ENCODE results near the gene TRMO.
A peak's percentile ranks its signal among the peaks of the same experiment; 100 is the strongest.
"Not testable (repeated sequence)": the region's sequence is repeated elsewhere in the genome, so short reads cannot be mapped to it uniquely, and the experiment has no call there.

Gene TRMO, protein sequence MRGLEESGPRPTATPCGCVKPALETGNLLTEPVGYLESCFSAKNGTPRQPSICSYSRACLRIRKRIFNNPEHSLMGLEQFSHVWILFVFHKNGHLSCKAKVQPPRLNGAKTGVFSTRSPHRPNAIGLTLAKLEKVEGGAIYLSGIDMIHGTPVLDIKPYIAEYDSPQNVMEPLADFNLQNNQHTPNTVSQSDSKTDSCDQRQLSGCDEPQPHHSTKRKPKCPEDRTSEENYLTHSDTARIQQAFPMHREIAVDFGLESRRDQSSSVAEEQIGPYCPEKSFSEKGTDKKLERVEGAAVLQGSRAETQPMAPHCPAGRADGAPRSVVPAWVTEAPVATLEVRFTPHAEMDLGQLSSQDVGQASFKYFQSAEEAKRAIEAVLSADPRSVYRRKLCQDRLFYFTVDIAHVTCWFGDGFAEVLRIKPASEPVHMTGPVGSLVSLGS

DNA sequence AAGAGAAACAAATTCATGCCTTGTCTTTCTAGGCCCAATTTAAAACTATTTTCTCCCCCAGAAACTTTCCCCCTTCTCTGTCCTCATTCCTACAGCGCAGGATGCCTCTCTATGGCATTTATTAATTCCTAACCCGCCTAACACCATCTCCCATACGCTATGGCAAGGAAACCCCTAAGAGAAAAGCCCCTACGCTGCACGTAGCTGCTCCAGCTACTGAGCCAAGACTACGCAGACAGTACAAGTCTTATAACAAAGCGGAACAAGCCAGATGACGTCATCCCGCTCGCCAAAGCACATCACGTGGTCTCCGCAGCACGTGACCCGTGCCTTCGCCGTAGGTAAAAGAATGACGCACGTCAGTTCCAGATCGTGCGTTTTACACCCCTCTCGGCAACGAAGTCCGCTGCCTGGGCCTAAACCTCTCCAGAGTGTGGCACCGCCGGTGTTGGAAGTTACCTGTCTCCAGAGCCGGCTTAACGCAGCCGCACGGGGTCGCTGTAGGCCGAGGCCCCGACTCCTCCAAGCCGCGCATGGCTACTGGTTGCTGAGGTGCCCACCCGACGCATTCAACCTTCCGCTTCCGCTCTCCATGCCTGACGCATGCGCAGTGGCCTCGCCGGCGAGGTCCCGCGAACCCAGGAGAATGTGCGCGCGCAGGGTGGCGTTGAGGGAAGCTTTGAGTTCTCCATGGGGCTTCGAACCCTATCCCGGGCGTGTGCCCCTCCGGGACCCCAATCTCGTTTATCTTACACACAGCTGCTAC is at the start of gene TRMO:
Gene TRMO (minus strand): TSS at position 542 of the 766 bp plus-strand sequence. CDS start 7 bp downstream, at position 535.
- peak; percentile 96 for DNase-seq (ENCODE audit: low read depth, low spot score)

DNA sequence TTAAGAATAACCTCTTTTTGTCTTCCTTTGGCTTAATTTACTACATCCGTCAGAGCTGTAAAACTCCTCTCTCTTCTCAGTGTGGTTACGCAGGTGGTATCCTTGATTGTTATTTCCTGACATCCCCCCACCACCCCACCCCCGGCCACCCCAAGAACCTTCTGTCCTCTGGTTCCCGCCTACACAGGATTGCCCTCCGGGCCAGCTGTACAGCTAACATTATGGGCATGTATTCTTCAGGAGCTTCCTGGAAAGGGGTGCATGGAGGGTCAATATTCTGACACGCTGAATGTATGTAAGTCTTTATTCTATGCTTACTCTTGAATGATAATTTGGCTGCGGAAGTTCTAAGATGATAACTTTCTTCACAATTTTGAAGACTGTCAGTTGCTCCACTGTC is 47.9 kb upstream of the TRMO start:
- DNase-seq (ENCODE audit: low read depth, low spot score): no peak

DNA sequence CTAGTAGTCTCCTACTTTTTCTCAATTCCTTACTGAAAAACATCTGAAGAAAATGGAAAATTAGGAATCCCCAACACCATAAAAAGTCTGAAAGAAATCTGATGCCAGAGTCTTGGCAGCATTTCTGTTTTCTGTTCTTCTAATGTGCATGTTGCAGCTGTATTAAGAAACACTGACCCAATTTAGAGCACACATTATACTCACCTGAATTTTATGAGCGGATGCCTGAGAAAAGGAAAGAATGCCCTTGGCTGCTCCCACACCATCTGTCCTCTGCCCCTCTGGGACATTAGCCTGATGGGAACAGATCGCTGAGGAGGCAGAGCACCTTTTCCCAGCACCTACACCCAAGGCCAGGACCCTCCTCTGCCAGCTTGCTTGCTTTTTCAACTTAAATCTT is 46.7 kb upstream of the TRMO start:
- no peak for DNase-seq (ENCODE audit: low read depth, low spot score)

DNA sequence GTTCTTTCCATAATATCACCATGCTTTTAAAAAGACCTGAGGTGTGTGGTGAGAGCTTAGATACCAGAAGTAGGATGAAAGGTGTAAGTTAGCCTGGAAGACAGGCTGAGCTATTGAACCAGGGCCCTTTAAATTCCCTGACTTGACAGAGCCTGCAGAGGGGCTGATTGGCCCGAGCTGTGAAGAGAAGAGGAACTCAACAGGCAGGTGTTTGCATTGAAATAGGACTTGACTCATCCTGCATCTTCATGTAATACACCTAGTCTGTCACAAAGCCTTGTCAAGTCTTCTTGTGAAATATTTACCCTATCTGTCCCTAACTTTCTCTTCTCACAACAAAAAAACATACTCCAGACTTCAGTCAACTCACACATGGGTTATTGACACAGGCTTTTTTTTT is 44.2 kb upstream of the TRMO start:
- DNase-seq (ENCODE audit: low read depth, low spot score): no peak

DNA sequence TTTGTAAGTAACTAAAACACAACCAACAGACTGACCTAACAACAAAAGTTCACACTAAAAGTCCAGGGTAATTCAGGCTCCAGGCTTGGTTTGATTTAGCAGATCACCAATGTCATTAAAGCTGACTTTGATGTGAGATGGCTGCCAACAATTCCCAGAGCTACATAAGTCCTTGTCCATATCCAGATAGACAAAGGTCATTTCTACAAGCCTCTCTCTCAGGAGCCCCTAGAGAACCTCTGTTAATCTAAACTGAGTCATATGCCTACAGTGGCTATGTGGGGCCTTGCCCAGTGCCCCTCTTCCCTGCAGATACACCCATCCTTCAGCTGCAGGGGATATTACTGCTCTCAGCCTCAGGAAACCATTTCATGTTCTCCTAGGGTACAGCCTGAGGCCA is 42.6 kb upstream of the TRMO start:
- DNase-seq (ENCODE audit: low read depth, low spot score): no peak

DNA sequence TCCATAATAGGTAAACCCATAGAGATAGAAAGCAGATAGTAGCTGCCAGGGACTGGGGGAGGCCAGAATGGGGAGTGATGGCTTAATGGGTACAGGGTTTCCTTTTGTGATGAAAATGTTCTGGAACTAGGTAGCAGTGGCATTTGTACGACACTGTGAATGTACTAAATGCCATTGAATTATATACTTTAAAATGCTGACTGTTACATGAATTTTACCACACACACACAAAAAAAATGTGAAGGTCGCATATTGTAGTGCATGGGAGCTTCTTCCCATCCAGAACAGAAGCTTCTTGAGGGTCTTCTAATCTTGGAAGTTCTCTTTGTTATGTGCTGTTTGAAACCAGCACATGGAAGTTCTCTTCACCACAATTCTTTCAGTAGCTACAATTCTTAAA is 40.9 kb upstream of the TRMO start:
- no peak for DNase-seq (ENCODE audit: low read depth, low spot score)

DNA sequence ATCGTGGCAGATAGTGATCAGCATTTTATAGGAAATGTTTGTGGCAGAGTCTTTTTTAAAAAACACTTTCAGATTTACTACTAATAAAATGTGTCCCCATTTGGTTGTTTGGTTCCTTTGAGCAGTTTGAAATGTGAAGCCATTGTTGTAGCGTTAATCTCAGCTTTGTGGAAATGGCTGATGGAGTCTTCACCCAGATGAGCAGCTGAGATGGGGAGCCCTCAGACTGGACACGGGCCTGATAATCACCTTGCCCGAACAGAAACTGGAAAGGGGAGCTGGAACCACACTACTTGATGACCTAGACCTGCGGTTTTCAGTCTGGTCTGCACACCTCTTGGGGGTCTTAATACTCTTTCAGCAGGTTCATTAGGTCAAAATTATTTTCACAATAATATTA is 40.3 kb upstream of the TRMO start:
- no peak for DNase-seq (ENCODE audit: low read depth, low spot score)

DNA sequence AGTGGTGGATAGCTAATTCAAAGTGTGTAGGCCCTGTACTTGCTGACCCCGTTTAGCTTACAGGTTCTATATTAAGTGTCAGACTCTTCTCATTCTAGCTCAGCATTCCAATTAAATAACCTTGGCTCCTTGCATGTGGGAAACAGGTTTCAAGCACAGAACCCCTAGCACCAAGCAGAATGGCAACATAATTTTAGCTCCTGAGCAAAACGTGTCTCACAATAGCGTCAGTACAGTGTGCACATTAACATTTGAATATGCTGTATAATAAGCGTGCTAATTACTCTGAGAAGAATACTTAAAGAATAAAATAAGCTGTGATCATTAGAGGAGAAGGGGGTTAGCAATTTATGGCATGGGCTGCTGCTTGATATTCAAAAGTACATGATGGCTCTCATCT is 39.8 kb upstream of the TRMO start:
- no peak for DNase-seq (ENCODE audit: low read depth, low spot score)

DNA sequence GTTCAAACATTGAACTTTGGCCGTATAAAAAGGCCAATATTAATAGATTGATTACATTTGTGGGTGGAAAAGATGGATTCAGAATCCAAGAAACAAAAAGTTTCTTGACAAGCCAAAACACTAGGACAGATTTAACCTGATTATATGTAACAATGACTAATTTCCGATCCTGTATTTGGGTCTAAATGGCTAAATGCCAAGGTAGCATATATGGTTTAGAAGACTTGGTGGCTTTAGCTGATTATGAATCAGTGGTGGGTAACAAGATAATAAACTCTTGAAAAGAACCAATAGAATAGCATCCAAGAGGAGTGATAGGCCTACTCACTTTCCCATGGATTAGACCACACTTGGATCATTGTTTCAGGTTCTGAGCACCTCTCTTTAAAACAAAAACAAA is 39.1 kb upstream of the TRMO start:
- DNase-seq (ENCODE audit: low read depth, low spot score): no peak

DNA sequence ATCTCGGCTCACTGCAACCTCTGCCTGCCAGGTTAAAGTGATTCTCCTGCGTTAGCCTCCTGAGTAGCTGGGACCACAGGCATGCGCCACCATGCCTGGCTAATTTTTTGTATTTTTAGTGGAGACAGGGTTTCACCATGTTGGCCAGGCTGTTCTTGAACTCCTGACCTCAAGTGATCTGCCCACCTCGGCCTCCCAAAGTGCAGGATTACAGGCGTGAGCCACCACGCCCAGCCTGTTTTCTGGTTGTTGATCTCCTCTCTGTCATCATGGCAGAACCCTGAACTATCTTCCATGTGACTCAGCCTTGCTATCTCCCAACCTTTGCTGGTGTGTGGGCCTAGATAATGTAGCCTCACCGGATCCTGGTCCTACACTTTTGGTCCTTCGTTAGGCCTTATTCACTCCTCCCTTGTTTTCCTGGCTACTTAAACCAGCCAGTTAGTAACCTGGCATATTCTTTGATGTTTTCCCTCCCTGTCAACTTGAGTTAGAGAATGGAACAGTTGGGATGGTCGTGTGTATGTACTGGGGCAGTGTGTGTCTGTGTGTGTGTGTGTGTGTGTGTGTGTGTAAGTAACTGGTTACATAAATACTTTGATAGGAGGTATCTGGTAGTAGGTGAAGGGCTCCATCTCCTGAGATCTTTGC is 38.5 kb upstream of the TRMO start:
- not testable (repeated sequence) for DNase-seq (ENCODE audit: low read depth, low spot score)

DNA sequence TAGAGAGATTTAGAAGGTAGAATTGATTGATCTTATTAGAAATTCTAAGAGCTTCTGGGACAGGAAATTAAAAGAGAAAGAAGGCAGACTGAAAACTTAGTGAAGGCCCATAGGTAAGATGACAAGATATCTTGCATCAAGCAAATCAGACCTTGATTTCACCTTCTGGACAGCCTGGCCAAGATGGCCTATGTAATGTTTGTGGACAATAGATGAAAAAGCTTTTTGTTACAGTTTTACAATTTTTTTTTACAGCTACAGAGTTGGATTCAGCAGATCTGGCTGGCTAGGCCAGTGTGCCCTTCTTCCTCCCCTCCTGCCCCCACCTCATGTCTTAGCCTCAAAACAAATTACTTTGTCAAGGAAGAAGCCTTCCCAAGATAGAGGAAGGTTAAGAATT is 37.3 kb upstream of the TRMO start:
- no peak for DNase-seq (ENCODE audit: low read depth, low spot score)

DNA sequence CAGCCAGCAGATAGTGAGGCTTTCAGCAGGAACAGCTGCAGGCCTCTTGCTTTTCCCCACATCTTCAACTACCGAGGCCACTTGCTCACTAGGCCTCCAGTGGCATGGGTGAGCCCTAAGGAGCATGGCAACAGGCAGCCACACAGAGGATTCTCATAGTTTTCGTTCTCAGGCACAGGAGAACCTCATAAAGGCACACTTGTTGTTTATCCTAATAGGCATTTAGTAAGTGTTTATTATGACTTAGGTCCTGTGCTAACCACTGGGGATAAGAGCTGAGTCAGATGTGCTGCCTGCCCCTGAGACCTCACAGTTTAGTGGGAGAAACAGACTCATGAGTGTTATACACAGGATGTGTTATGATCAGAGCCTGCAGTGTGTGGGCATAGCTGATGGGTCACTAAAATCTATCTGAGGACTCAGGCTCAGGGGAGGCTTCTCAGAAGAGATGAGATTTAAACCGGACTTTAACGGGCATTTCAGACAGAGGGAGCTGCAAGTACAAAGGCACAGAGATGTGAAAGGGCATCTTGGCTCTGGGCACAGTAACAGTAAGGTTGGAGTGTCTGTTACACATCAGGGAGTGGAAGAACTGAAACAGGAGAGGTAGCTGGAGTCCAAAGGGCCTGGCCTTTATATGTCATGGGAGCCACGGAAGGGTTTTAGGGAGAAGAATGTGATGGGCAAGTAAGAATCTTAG is 36.7 kb upstream of the TRMO start:
- DNase-seq (ENCODE audit: low read depth, low spot score): no peak

DNA sequence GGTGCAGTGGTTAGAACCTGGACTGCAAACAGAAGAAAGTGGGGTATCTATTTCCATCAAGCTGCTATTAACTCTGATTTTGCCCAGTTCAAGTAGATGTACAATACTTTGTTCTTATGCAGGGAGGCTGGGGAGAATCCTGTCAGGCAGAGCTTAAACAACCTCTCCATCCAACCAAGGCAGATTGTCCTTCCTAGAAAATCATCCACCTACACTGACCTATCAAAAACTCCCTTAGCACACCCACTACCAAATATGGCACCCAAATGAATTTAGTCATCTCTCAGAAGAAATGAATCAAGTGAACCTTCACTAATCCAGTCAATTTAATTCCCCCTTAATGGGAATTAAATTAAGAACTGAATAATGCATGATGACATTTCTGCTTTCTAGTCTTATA is 34.0 kb upstream of the TRMO start:
- no peak for DNase-seq (ENCODE audit: low read depth, low spot score)

DNA sequence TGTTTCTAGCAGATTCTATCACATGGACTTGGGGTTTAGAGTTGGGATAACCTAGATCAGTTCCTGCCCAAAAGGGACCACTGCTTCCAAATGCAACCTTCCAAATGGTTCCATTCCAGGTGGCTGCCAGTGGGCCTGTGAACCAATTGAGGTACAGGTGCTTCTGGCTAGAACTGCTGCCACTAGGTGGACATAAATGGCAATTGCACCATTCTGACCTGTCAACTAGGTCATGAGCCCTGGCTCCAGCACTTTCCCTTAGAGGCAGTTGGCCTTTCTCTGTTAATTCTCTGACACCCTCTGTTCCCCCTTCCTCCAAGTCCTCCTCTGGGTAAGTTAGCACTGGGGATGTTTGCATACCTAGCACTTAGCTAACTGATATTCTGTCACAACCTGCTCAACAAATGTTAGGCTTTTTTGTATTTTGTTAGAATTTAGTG is 32.3 kb upstream of the TRMO start:
- DNase-seq (ENCODE audit: low read depth, low spot score): no peak

DNA sequence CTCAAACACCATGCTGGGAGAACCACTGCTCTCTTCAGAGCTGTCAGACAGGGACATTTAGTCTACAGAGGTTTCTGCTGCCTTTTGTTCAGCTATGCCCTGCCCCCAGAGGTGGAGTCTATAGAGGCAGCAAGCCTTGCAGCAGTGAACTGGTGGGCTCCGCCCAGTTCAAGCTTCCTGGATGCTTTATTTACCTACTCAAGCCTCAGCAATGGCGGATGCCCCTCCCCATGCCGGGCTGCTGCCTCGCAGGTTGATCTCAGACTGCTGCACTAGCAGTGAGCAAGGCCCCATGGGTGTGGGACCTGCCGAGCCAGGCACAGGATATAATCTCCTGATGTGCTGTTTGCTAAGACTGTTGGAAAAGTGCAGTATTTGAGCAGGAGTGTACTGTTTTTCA is 28.6 kb upstream of the TRMO start:
- DNase-seq (ENCODE audit: low read depth, low spot score): not testable (repeated sequence)

DNA sequence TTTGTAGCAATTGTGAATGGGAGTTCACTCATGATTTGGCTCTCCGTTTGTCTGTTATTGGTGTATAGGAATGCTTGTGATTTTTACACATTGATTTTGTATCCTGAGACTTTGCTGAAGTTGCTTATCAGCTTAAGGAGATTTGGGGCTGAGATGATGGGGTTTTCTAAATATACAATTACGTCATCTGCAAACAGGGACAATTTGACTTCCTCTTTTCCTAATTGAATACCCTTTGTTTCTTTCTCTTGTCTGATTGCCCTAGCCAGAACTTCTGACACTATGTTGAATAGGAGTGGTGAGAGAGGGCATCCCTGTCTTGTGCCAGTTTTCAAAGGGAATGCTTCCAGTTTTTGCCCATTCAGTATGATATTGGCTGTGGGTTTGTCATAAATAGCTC is 24.8 kb upstream of the TRMO start:
- not testable (repeated sequence) for DNase-seq (ENCODE audit: low read depth, low spot score)

DNA sequence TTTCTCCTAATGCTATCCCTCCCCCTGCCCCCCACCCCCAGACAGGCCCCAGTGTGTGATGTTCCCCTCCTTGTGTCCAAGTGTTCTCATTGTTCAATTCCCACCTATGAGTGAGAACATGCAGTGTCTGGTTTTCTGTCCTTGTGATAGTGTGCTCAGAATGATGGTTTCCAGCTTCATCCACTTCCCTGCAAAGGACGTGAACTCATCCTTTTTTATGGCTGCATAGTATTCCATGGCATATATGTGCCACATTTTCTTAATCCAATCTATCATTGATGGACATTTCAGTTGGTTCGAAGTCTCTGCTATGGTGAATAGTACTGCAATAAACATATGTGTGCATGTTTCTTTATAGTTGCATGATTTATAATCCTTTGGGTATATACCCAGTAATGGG is 23.2 kb upstream of the TRMO start:
- DNase-seq (ENCODE audit: low read depth, low spot score): not testable (repeated sequence)

DNA sequence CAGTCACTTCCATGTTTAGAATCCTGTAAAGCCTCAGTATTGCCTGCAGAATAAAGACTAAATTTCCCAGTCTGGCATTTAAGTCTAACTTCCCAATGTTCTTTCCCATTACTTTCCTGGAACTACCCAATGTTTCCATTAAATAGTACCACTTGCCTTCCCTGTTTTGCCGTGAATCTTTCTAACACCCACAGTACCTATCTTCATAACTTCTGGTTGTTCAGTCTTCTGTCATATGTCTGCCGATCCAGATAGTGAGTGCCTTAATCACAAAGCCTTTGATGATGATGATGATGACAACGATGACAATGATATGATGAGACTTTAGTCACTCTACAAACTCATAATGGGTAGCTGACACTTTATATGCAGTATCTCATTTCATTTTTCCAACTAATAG is 22.3 kb upstream of the TRMO start:
- no peak for DNase-seq (ENCODE audit: low read depth, low spot score)

DNA sequence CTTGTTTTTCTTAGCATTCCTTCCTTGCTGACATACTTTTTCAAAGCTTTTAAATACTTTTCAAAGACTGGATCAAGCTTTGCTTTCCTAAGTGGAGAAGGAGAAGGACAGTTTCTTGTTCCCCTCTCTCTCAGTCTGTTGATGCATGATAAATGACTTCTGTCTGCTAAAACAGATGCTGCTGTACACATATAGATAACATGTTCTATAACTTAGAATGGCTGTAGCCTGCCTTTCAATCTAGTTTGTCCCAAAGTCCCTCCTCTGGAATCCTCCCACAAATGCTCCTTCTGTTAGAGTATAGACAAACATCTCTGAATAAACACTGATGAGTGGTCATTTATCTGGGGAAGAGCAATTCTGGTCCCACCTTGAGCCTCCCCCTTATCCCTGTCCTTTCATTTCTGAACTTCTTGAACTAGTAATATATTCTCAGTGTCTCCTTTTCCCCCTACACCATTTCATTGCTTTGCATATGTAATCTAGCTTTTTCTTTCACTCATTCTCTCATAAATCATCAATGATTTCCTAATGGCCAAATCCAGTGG is 21.1 kb upstream of the TRMO start:
- DNase-seq (ENCODE audit: low read depth, low spot score): no peak

DNA sequence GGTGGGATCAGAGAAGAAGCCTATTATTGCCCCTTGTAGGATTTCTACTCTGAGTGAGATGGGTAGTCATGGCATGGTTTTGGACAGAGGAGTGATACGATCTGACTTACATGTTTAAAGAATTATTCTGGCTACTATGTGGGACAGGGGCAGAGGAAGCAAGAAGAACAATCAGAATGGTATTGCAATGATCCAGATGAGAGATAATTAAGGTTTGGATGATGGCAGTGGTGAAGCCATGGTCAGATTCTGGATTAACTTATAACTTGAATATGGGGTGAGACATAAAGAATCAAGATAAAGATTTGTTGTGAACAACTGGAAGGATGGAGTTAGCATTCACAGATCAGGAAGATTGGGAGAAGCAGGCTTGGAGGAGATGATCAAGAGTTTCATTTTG is 19.0 kb upstream of the TRMO start:
- DNase-seq (ENCODE audit: low read depth, low spot score): no peak

DNA sequence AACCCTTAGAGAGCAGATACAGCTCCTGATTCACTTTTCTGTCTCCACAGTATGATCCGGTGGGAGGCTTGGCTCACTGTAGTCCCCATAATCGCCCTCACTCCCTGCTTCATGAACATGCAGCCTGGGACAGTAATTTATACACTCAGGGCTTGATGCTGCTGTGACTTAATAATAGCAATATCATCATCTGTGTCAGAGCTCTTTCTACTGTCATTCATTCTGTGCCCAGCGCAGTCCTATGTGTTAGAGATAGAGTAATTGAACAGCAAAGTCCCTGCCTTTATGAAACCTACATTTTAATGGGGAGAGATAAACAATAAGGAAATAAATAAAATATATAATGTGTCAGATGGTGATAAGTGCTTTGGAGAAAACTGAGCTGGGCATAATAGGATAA is 18.4 kb upstream of the TRMO start:
- no peak for DNase-seq (ENCODE audit: low read depth, low spot score)

DNA sequence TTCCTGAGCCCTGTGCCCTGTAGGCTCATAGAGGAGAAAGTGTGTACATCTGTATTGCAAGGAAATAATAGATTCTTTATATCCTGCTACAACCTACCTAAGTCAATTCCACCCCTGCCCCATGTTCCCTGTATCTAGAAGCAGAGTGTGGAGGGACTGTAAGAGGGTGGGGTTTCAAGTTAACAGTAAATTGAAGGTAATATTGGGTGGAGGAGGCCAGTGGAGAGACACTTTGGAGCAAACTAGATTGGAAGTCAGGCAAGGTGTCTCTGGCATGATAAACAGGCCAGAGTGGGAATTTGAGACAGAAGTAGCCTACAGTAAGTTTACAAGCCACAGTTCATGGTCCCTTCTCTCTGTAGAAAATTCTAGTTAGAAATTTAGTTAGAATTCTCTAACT is 17.9 kb upstream of the TRMO start:
- DNase-seq (ENCODE audit: low read depth, low spot score): no peak

All from brain pericyte (primary cell).